H1 (cell line): ENCODE data around the gene KCNJ13. TPM values are rescaled to one million over a fixed set of nuclear protein-coding genes. Genes with fewer than 3 reads are reported as not detected.

Experiments used
- GTF2F1 ChIP-seq: IDR thresholded peaks from 2 replicates; pipeline ENCODE4 v1.6.1; 2012; ENCODE audit warnings: low read depth, low read length, improper control_type of control experiment, borderline replicate concordance
- RAD21 ChIP-seq, 2 experiments: IDR thresholded peaks in 1 of 2; conservative IDR thresholded peaks in 1 of 2; 2 replicates each; pipeline ENCODE4 v1.6.1; 2011; ENCODE audit warnings: low read depth in 2 of 2, low read length in 2 of 2, improper control_type of control experiment in 1 of 2, inconsistent platforms in 1 of 2, mild to moderate bottlenecking in 1 of 2, moderate library complexity in 1 of 2
- polyA plus RNA-seq, 7 experiments: library from polyadenylated mRNA; depleted of rRNA in 3 of 7; stranded (reverse) in 5 of 7; unstranded in 2 of 7; fragments of >200 nt in 5 of 7; fragments of 200-250 nt in 2 of 7; gene quantifications; 1 replicate in 5 of 7; 2 replicates in 1 of 7; 4 replicates in 1 of 7; pipeline versions ENCODE4 v1.2.1 to v1.2.3, GENCODE V29; 2011 to 2013; ENCODE audit warnings: missing spikeins in 2 of 7, mixed read lengths in 2 of 7
- total RNA-seq: library from RNA; stranded (reverse); fragmentation: NEBNext Ultra II Directional; extraction: Animal tissue kit (Norgen Biotek cat#: 25700); gene quantifications from 2 replicates; pipeline ENCODE4 v1.2.1, GENCODE V29; 2021

The KCNJ13 gene
- total and polyA plus RNA-seq, 2 of the 8 experiments (the other 6 are each of a cell fraction or from before 2014, with no cell fraction given): not detected

DNA sequence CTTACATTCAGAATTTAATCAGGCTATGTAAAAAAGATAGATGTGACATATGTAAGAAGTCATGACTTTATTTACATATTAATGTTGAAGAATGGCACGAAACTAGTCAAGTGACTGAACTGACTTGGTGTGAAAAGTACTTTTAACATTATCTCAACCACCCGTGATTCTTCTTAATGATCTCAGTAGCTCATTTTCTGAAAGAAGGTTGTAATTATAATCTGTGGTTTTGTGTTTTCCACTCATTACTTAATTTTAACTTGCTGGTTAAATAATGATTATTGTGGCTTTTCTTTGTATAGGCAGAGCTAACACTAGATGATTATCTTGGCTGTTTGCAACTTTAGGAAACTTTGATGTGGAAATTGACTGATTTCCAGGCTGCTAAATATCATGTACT lies 18.5 kb downstream of the KCNJ13 start (continued):
- TF ChIP-seq RAD21 (IDR thresholded peaks at IDR 0.05 in 1 of 2, conservative IDR thresholded peaks at IDR 0.05 in 1 of 2; ENCODE audit: low read depth in 2 of 2, low read length in 2 of 2) (no peak), GTF2F1 (no peak)
